ENCODE measurements around the gene TMC4.

GRCh38 chr19:54155694-54156093, 17.3 kb downstream of the TMC4 start:
- TF ChIP-seq EZH2phosphoT487 (IDR thresholded peaks at IDR 0.05; ENCODE audit: unreplicated experiment) (no peak), CTCF (conservative IDR thresholded peaks at IDR 0.05; ENCODE audit: low read depth in 2 of 2) (peak in 1 of 2 experiments; percentile 43; a peak in 2 of 4 replicates), ZNF114 (CRISPR knock-in tag; IDR thresholded peaks at IDR 0.05) (no peak), EZH2 (IDR thresholded peaks at IDR 0.05; ENCODE audit: low read depth, unreplicated experiment) (no peak), STAT1 (IDR thresholded peaks at IDR 0.05; ENCODE audit: unreplicated experiment) (no peak), POLR2AphosphoS5 (IDR thresholded peaks at IDR 0.05; ENCODE audit: low read depth) (peak; percentile 41; the same call in 1 of the 2 replicates), JUNB (IDR thresholded peaks at IDR 0.05; ENCODE audit: unreplicated experiment) (no peak), CREB1 (CRISPR knock-in tag; IDR thresholded peaks at IDR 0.05; ENCODE audit: low read depth) (no peak), NANOG (IDR thresholded peaks at IDR 0.05; ENCODE audit: borderline replicate concordance) (no peak), ZNF331 (CRISPR knock-in tag; IDR thresholded peaks at IDR 0.05; ENCODE audit: low read depth) (no peak)
- TF ChIP-seq, protein P1, sequence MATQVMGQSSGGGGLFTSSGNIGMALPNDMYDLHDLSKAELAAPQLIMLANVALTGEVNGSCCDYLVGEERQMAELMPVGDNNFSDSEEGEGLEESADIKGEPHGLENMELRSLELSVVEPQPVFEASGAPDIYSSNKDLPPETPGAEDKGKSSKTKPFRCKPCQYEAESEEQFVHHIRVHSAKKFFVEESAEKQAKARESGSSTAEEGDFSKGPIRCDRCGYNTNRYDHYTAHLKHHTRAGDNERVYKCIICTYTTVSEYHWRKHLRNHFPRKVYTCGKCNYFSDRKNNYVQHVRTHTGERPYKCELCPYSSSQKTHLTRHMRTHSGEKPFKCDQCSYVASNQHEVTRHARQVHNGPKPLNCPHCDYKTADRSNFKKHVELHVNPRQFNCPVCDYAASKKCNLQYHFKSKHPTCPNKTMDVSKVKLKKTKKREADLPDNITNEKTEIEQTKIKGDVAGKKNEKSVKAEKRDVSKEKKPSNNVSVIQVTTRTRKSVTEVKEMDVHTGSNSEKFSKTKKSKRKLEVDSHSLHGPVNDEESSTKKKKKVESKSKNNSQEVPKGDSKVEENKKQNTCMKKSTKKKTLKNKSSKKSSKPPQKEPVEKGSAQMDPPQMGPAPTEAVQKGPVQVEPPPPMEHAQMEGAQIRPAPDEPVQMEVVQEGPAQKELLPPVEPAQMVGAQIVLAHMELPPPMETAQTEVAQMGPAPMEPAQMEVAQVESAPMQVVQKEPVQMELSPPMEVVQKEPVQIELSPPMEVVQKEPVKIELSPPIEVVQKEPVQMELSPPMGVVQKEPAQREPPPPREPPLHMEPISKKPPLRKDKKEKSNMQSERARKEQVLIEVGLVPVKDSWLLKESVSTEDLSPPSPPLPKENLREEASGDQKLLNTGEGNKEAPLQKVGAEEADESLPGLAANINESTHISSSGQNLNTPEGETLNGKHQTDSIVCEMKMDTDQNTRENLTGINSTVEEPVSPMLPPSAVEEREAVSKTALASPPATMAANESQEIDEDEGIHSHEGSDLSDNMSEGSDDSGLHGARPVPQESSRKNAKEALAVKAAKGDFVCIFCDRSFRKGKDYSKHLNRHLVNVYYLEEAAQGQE (IDR thresholded peaks at IDR 0.05; ENCODE audit: unreplicated experiment), result no peak
- TF ChIP-seq, protein P2, sequence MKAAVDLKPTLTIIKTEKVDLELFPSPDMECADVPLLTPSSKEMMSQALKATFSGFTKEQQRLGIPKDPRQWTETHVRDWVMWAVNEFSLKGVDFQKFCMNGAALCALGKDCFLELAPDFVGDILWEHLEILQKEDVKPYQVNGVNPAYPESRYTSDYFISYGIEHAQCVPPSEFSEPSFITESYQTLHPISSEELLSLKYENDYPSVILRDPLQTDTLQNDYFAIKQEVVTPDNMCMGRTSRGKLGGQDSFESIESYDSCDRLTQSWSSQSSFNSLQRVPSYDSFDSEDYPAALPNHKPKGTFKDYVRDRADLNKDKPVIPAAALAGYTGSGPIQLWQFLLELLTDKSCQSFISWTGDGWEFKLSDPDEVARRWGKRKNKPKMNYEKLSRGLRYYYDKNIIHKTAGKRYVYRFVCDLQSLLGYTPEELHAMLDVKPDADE (IDR thresholded peaks at IDR 0.05), result no peak
- TF ChIP-seq, protein P3, sequence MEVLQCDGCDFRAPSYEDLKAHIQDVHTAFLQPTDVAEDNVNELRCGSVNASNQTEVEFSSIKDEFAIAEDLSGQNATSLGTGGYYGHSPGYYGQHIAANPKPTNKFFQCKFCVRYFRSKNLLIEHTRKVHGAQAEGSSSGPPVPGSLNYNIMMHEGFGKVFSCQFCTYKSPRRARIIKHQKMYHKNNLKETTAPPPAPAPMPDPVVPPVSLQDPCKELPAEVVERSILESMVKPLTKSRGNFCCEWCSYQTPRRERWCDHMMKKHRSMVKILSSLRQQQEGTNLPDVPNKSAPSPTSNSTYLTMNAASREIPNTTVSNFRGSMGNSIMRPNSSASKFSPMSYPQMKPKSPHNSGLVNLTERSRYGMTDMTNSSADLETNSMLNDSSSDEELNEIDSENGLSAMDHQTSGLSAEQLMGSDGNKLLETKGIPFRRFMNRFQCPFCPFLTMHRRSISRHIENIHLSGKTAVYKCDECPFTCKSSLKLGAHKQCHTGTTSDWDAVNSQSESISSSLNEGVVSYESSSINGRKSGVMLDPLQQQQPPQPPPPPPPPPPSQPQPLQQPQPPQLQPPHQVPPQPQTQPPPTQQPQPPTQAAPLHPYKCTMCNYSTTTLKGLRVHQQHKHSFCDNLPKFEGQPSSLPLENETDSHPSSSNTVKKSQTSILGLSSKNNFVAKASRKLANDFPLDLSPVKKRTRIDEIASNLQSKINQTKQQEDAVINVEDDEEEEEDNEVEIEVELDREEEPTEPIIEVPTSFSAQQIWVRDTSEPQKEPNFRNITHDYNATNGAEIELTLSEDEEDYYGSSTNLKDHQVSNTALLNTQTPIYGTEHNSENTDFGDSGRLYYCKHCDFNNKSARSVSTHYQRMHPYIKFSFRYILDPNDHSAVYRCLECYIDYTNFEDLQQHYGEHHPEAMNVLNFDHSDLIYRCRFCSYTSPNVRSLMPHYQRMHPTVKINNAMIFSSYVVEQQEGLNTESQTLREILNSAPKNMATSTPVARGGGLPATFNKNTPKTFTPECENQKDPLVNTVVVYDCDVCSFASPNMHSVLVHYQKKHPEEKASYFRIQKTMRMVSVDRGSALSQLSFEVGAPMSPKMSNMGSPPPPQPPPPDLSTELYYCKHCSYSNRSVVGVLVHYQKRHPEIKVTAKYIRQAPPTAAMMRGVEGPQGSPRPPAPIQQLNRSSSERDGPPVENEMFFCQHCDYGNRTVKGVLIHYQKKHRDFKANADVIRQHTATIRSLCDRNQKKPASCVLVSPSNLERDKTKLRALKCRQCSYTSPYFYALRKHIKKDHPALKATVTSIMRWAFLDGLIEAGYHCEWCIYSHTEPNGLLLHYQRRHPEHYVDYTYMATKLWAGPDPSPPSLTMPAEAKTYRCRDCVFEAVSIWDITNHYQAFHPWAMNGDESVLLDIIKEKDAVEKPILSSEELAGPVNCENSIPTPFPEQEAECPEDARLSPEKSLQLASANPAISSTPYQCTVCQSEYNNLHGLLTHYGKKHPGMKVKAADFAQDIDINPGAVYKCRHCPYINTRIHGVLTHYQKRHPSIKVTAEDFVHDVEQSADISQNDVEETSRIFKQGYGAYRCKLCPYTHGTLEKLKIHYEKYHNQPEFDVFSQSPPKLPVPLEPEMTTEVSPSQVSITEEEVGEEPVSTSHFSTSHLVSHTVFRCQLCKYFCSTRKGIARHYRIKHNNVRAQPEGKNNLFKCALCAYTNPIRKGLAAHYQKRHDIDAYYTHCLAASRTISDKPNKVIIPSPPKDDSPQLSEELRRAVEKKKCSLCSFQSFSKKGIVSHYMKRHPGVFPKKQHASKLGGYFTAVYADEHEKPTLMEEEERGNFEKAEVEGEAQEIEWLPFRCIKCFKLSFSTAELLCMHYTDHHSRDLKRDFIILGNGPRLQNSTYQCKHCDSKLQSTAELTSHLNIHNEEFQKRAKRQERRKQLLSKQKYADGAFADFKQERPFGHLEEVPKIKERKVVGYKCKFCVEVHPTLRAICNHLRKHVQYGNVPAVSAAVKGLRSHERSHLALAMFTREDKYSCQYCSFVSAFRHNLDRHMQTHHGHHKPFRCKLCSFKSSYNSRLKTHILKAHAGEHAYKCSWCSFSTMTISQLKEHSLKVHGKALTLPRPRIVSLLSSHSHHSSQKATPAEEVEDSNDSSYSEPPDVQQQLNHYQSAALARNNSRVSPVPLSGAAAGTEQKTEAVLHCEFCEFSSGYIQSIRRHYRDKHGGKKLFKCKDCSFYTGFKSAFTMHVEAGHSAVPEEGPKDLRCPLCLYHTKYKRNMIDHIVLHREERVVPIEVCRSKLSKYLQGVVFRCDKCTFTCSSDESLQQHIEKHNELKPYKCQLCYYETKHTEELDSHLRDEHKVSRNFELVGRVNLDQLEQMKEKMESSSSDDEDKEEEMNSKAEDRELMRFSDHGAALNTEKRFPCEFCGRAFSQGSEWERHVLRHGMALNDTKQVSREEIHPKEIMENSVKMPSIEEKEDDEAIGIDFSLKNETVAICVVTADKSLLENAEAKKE (CRISPR knock-in tag; IDR thresholded peaks at IDR 0.05), result no peak
